ENCODE data around the gene KLHL4. TPM values are rescaled to one million over a fixed set of nuclear protein-coding genes. Genes with fewer than 3 reads are reported as not detected.

KLHL4 gene
- total RNA-seq, 1 donor from 2014 or later: 4.9 TPM

- H3K36me3 Mint-ChIP-seq: no peaks in the 10 kb centered on the region
- no peaks in the 10 kb centered on the region for H3K9me3 Mint-ChIP-seq
- DNase-seq (ENCODE audit: low spot score in 2 of 2, unreplicated experiment in 2 of 2): no peak
- no peak for TF ChIP-seq CTCF (IDR thresholded peaks at IDR 0.05; ENCODE audit: unreplicated experiment)
- no peak overlapping the region for H3K27ac Mint-ChIP-seq
- H3K27me3 Mint-ChIP-seq (ENCODE audit: low read depth): no peaks in the 10 kb centered on the region
- H3K4me3 Mint-ChIP-seq: no peak overlapping the region
- H3K4me1 Mint-ChIP-seq: peaks cover 6% of the 10 kb centered on the region
Observed at GRCh38 chrX:87572901-87573300, 55.3 kb downstream of the KLHL4 start.

DNA sequence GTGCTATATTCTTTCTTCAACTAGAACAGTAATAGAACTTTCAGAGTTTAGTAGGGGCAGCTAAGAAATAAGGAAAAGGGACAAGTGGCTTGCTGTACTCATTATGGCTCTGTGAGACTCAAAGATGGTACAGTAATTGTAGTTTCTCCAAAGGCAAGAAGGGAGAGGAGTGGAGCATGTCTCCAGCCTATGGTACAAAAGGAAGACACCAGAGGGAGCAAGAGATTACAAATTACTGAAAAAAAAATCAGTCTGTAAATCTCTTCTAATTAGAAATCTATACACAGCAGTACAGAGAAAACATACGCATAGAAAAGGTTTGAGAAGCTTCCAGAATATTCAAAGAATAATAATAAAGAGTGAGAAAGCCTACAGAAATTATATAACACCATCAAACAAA lies 61.4 kb downstream of the KLHL4 start:
- Mint-ChIP-seq H3K4me1 (no peaks in the 10 kb centered on the region), H3K27ac (no peak overlapping the region), H3K36me3 (no peaks in the 10 kb centered on the region), H3K27me3 (ENCODE audit: low read depth) (no peaks in the 10 kb centered on the region), H3K4me3 (no peak overlapping the region), H3K9me3 (peaks cover 3% of the 10 kb centered on the region)
- DNase-seq (ENCODE audit: low spot score in 2 of 2, unreplicated experiment in 2 of 2): no peak
- TF ChIP-seq CTCF (IDR thresholded peaks at IDR 0.05; ENCODE audit: unreplicated experiment): peak; percentile 10

DNA sequence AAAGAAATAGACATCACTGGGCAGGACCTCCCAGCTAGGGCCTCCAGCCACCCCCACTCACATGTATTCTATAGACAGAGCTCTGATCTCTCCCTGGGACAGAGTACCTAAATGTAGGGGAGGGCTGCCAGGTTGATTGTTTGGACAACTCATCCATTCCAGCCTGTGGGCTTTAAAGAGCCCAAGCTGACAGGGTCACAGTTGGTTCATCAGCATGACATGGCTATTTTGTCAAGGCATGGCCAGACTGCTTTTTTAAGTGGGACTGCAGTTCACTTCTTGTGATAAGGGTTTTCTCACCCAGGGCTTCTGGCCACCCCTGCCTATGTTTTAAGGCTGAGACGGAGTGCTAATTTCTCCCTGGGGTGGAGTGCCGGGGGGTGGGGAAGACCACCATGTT lies 63.3 kb downstream of the KLHL4 start:
- Mint-ChIP-seq H3K27me3 (ENCODE audit: low read depth) (no peaks in the 10 kb centered on the region), H3K36me3 (no peaks in the 10 kb centered on the region), H3K9me3 (peaks cover 3% of the 10 kb centered on the region), H3K4me3 (no peak overlapping the region), H3K4me1 (no peaks in the 10 kb centered on the region), H3K27ac (no peak overlapping the region)
- TF ChIP-seq CTCF (IDR thresholded peaks at IDR 0.05; ENCODE audit: unreplicated experiment): no peak
- no peak for DNase-seq (ENCODE audit: low spot score in 2 of 2, unreplicated experiment in 2 of 2)

DNA sequence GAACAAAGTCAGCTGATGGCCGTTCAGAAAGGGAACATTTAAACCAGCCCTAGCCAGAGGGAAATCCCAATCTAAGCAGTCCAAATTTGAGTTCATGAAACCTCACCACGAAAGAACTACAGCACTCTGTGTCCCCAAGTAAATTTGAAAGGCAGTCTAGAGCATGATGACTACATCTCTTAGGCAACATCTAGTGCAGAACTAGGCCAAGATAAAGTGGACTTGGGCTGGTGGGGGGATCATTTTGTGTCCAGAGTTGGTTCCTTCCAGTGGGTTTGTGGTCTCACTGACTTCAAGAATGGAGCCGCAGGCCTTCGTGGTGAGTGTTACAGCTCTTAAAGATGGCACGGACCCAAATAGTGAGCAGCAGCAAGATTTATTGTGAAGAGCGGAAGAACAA lies 64.9 kb downstream of the KLHL4 start:
- TF ChIP-seq CTCF (IDR thresholded peaks at IDR 0.05; ENCODE audit: unreplicated experiment): no peak
- H3K27me3 Mint-ChIP-seq (ENCODE audit: low read depth): no peaks in the 10 kb centered on the region
- DNase-seq (ENCODE audit: low spot score in 2 of 2, unreplicated experiment in 2 of 2): no peak
- H3K36me3 Mint-ChIP-seq: no peaks in the 10 kb centered on the region
- no peak overlapping the region for H3K4me3 Mint-ChIP-seq
- peaks cover 3% of the 10 kb centered on the region for H3K9me3 Mint-ChIP-seq
- no peaks in the 10 kb centered on the region for H3K4me1 Mint-ChIP-seq
- no peak overlapping the region for H3K27ac Mint-ChIP-seq

DNA sequence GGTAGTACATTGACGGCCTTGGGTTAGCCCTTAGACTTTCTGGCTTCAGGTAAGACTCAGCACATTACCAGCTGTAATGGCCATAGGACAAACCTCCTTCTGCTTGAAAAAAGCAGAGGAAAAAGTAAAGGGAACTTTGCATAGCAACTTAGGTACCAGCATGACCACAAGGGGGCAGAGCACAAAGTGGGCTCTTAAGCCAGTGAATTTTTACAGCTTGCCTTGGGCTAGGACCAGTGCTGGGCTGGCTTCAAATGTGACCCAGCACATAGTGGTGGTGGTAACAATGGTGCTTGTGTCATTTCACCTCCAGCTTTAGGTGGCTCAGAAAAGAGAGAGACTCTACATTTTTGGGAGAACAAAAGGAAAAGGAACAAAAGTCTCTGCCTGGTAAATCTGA lies 66.1 kb downstream of the KLHL4 start:
- no peak for DNase-seq (ENCODE audit: low spot score in 2 of 2, unreplicated experiment in 2 of 2)
- Mint-ChIP-seq H3K4me3 (no peak overlapping the region), H3K9me3 (peaks cover 10% of the 10 kb centered on the region), H3K27me3 (ENCODE audit: low read depth) (no peaks in the 10 kb centered on the region), H3K36me3 (no peaks in the 10 kb centered on the region), H3K27ac (no peak overlapping the region), H3K4me1 (no peaks in the 10 kb centered on the region)
- peak; percentile 72 for TF ChIP-seq CTCF (IDR thresholded peaks at IDR 0.05; ENCODE audit: unreplicated experiment)

GRCh38 chrX:87616371-87616770 lies 98.8 kb downstream of the KLHL4 start:
- H3K27ac Mint-ChIP-seq: no peak overlapping the region
- H3K36me3 Mint-ChIP-seq: no peaks in the 10 kb centered on the region
- DNase-seq (ENCODE audit: low spot score in 2 of 2, unreplicated experiment in 2 of 2): no peak
- no peak overlapping the region for H3K4me3 Mint-ChIP-seq
- peaks cover 12% of the 10 kb centered on the region for H3K4me1 Mint-ChIP-seq
- H3K9me3 Mint-ChIP-seq: no peaks in the 10 kb centered on the region
- H3K27me3 Mint-ChIP-seq (ENCODE audit: low read depth): no peaks in the 10 kb centered on the region
- no peak for TF ChIP-seq CTCF (IDR thresholded peaks at IDR 0.05; ENCODE audit: unreplicated experiment)

Data from mesothelial cell of epicardium (in vitro differentiated cells).